Measurements from ENCODE around the gene TCF7L2.

The TCF7L2 gene

DNA sequence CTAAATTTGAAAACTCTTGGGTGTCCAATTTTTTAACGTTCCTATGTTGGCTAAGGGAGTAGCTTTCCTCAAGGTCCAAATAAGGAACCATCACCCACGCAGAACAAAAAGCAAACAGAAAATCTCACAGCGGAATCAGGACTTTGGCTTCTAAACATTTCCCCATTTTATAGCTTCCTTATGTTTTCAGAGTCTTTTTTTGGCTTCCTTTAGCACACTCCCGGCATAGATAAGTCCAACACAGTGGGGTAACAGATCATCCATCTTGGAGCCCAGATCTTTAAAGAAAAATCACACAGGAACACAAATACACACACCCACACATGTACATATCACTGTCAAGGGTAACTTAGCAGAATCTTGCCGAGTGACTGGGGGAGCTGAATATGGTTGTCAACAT, 4.2 kb upstream of the TCF7L2 start:
- intact Hi-C loops (cut with DNase I), result loop anchor here (10.0 kb wide), 1 partner anchor 221 kb away; no protein-coding TSS in a partner anchor
- no peak for DNase-seq

DNA sequence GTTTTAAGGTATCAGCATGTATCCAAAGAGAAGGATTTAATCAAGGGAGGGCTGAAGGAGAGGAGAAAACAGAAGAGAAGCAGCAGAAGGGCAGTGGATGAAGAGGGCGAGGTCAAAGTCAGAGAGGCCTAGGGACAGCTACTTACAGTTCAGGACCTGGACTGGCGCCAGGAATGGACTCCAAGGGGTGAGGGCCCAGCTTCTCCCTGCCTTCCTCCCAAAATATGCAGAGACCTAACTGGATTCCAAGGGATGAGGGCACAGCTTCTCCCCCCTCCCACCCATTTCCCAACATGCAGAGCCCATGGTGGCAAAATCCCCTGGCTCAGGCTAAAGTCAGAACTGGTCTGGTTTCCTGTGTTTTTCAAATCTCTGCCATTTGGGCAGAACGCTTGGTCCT, 3.4 kb upstream of the TCF7L2 start:
- intact Hi-C loops (cut with DNase I), result loop anchor here (10.0 kb wide), 1 partner anchor 222 kb away; no protein-coding TSS in a partner anchor
- no peak for DNase-seq

DNA sequence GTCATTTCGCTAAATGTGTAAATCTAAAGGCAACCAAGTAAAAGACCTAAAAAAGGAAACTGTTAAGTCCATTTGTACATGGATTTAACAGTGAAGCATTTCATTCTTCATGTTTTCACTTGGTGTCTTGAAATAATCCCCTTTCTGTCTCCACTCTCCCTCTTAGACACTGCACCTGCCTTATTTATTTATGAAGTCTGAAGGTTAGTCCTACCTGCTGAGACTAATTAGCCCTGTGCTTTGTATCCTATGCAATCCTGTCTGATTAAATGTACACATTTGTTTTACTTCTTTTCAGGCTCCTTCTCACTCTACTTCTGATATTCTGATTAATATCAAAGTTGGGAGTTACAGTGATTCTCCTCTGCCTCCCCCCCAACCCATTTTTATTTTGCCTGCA, 1.9 kb upstream of the TCF7L2 start:
- no peak for DNase-seq
- intact Hi-C loops (cut with DNase I), result loop anchor here (10.0 kb wide), 1 partner anchor 223 kb away; no protein-coding TSS in a partner anchor

DNA sequence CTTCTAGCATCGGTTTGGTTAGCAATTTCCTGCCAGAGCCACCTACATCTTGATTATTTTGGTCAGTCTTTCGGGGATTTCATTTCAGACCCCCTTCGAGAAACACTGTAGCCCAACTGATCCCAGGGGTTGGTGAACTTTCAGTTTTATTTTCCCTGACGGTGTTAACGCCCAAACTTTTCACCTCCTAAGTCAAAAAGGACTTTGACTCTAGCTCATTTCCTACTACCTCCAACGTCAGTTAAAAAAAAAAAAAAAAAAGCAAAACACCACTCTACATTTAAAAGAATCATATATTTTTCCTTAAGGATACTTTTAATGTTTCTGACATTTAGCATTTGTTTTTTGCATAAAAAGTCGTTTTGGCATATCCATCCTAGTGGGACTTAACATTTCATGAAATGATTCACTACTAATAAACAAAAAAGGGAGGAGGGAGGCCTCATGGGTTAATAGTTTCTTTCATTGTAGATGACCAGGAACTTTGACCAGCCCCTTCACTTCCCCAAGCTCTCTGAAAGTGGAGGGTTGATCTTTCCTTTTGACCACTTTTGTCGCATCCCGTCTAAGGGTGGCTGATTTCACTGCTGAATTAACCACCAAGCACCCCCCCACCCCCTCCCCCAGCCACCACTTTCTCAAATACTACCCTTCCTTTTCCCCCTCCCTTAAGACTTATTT, 764 bp upstream of the TCF7L2 start:
- intact Hi-C loops (cut with DNase I), result loop anchor here (10.0 kb wide), 1 partner anchor 224 kb away; no protein-coding TSS in a partner anchor
- DNase-seq, result no peak

DNA sequence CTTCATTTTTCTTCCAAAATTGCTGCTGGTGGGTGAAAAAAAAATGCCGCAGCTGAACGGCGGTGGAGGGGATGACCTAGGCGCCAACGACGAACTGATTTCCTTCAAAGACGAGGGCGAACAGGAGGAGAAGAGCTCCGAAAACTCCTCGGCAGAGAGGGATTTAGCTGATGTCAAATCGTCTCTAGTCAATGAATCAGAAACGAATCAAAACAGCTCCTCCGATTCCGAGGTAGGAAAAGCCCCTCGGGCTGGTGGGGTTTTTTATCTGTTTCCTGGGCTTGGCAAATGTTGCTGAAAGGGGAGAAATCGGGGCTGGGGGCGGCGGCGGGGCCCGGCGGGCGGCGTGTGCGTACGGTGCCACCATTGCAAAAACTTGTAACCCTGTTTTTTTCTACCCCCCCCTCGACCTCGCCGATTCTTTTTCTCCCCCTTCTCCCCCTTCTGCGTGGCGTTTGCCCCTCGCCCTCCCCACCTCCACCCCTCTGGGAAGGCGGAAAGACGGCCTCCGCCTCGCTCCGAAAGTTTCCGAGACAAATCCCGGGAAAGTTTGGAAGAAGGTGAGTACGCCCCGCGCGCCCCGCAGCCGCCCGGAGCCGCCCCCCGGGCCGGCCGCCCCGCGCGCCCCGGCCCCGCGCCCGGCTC, 789 bp downstream of the TCF7L2 start:
- intact Hi-C loops (cut with DNase I), result loop anchor here (2.0 to 5.0 kb wide), 2 partner anchors 108 to 176 kb away; no protein-coding TSS in a partner anchor
- peak in 1 of 10 donors; percentile 23 for DNase-seq

DNA sequence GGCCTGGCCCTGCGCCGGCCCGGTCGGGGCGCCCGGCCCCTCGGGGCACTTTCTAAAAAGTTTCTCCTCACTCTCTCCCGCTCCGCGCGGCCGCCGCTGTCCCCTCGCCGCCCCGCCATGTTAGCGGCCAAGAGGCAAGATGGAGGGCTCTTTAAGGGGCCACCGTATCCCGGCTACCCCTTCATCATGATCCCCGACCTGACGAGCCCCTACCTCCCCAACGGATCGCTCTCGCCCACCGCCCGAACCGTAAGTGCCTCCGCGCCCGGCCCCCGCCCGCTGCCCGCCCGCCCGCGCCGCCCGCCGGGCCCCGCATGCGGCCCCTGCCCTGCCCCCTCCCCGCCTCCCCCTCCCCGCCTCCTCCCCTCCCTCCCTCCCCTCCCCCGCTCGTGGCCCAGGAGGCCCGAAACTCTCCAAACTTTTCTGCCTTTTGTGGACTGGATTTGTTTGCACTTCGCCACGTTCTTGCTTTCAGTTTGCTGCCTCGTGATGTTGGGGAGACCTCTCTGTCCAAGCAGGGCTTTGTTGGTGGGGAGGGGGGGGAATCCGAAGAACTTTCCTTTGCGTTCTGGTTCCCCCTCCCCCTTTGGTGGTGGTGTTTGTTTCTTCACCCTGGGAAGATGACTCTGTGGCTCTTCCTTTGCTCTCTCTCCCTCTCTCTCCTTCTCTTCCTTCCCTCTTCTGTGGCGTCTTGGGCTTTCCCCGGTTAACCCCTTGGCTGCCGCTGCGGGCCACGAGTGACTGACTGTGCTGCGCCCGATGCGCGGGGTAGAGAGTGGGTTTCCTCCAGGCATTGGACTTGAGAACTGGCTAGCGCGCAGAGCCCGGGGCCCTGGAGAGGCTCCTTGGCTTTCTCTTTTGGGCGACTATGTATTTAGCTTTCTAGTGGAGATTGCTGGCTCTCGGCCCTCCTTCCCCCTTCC, 1.6 kb downstream of the TCF7L2 start:
- peak in 7 of 10 donors; percentile 17 to 90 (median 47) for DNase-seq
- intact Hi-C loops (cut with DNase I), result loop anchor here (2.0 to 5.0 kb wide), 2 partner anchors 107 to 176 kb away; no protein-coding TSS in a partner anchor

DNA sequence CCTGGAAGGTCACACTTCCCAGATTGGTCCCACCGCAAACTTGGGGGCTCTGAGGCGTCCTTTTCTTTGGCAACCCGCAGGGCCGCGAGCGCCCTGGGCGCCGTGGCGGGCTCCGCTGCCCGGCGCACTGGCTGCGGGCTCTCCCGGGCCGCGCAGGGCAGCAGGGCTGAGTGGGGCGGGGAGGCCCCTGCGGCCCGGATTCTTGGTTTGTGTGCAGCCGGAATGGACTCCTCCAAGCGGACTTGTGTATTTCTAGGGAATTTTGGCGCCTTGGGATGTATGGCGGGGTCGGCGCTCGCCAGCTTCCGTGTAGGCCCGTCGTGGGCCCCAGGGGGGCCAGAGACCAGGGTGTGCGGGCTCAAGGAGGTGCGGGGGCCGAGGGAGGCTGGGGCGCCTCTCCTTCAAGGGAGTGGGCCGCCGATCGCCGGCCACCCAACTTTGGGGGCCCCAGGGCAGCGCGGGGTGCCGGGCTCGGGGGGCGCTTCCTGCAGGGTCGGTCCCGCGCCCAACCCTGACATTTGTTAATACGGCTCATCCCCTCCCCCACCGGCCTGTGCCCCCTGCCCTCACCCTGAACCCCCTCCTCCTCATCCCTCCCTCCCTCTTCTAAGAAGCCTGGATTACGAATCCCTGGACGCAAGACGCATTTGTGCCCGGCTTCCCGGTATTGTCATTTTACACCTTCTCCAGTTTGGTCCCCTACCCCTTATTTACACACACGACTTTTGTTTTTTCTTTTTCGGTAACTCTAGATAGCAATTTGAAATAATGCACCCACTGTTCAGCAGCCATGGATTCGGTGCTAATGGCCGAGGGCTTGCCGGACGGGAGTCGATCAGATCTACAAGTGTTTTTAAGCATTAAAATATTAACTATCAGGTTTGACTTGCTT, 2.5 kb downstream of the TCF7L2 start:
- intact Hi-C loops (cut with DNase I), result loop anchor here (5.0 kb wide), 1 partner anchor 175 kb away; no protein-coding TSS in a partner anchor
- peak in 2 of 10 donors; percentile 38 to 81 for DNase-seq

DNA sequence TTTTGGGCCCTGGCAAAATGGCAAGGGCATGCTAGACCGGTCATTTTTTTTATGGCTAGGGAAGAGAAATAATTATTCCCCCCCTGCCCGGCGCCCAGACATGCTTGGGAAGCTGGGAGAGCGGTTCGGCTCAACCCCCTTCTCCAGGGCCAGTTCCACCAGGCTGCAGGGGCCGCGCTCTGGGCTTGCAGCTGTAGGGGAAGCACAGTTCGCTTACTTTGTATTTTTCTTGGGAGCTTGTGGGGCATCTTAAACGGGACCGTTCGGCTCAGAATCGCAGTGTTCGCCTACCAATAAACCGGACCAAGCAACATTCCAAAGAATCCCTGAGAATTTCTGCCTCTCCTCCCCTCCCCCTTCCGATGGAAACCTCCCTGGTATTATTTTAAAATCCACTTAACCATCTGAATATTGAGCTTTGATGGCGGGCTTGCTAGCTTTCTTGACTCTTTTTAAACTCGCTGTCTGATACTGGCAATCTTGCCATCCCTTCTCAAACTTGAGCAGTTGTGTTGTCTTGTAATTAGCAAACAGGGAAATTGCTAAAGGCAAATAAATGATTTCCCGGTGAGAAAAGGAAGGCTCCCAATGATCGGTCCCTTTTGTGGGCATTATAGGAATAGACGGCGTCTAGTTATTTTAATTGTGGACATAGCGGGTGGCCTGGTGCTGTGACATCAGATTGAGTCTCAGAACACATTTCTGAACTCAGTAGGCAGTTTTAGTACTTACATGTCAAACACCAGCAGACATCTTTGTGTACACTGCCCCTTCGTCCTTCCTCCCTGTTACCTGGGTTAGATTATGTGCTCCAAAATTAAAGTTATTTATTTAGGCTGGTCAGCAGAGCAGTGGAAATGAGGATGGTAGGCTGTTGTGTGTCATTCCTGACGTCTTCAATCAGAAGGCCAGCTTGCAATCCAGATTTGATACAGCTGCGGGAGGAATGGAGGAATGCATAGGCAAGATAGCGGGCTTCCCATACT, 3.4 kb downstream of the TCF7L2 start:
- intact Hi-C loops (cut with DNase I), result loop anchor here (5.0 kb wide), 1 partner anchor 174 kb away; no protein-coding TSS in a partner anchor
- DNase-seq, result peak in 5 of 10 donors; percentile 15 to 62 (median 22)

DNA sequence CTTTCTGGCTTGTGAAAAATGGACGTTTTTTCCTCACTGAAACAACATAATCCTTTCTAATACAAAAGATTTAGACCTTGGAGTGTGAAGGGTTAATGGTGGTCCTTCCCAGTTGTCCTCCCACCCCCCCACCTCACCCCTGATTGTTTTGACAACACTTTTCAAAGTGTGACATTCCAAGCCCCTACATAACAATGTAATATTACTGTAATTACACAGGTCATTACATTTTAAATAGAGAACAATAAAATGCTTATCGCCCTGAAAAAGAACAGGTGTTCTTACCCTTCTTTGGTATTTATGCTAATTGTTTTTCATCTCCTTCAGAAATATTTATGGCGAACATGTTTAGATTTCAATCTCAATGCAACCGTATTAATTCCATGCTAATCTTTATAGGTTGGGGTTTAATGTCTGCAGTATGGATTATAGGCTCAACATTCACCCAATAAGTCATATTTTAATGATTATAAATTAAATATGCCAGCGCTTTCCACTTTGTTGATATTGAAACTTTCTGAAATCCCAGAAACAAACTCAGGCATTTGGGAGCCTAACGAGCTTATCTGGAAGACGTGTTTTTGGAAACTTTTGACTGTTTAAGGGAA, 5.0 kb downstream of the TCF7L2 start:
- no peak for DNase-seq
- intact Hi-C loops (cut with DNase I), result loop anchor here (5.0 kb wide), 2 partner anchors 47 to 172 kb away; no protein-coding TSS in a partner anchor

DNA sequence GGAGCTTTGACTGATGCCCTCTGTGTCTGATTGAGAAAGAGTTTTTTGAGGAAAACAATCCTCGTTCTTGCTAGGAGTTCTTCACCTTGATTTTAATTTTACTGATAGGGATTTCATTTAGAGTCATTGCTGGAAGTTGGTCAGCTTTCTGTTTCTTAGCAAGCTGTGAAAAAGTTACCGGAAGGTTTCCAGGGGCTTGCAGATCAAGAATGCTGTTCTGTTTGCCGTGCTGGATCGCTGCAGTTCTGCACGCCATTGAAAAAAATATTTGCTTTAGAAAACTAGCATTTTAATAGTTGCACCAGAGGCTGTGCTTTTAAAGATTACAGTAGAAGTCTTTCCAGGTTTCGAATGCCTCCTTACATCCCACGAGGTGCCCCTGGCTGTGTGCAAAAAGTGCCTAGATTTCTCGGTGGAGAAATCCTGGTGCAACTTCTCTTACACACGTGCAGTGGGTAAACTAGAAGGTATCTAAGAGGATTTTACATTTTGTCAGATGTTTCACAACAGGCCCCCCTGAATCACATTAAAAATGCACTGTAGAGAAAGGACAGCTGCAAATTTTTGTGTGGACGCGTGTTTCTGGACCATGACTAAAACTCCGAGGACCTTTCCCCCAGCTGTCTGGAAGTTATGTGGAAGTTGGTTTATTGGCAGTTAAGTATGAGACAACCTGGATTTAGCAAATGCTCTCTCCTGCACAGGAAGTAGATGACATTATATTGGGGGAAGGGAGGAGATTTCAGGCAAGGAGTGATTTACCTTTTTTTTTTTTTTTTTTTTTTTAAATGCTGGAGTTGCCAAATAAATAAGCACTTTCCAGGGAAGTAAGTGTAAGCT, 5.8 kb downstream of the TCF7L2 start:
- intact Hi-C loops (cut with DNase I), result loop anchor here (5.0 kb wide), 1 partner anchor 46 kb away; no protein-coding TSS in a partner anchor
- DNase-seq, result no peak

DNA sequence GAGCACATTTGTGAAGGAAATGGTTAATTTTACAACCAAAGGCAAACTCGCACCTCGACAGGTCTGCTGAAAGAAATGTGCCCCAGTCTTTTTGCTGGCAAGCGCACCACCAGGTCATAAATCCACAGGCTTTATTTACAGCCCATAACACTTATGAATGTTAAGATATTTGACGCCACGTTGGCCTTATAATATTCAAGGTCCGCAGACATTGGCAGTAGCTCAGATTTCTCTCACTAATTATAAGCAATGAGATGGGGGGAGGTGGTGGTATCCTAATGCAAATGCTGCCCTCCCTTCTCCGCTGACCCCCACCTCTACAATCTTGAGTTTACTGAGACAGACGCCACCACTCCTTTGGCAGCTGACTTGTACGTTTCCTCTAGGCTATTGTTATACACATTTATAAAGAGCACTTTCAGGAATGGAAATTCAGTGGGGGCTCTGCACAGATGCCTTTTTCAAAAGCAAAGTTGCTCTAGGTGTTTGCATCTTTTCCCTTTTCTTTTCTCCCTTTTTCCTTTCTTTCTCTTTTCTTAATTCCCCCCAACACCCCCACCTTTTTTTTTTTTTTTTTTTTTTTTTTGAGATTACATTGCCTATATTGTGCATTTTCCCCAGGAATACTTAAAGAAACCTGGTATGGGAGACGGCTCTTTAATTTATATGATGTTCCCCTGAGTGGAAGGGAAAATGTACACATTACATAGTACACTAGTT, 6.7 kb downstream of the TCF7L2 start:
- intact Hi-C loops (cut with DNase I), result loop anchor here (5.0 kb wide), 1 partner anchor 46 kb away; no protein-coding TSS in a partner anchor
- DNase-seq, result peak in 1 of 10 donors; percentile 31

DNA sequence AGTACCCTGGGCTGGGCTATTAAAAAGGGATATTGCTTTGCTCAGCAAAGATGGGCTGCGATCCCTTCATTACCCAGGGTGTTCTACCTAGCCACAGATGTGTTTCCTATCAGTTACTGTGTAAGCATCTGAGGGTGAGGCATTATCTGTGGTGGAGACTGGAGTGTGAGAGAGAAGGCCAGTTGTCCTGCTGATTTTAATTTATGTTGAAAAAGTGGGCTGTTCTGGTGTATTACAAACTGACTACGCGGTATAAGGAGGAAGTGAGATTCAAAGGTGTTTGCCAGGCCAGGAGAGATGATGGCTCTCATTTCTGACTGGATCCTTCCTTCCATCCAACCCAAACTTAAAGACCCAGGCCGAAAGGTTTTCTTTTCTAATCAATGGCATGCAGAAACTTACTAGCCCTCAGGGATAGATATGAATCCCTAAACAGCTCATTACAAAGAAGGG, 7.6 kb downstream of the TCF7L2 start:
- no peak for DNase-seq
- intact Hi-C loops (cut with DNase I), result loop anchor here (5.0 kb wide), 1 partner anchor 45 kb away; no protein-coding TSS in a partner anchor

DNA sequence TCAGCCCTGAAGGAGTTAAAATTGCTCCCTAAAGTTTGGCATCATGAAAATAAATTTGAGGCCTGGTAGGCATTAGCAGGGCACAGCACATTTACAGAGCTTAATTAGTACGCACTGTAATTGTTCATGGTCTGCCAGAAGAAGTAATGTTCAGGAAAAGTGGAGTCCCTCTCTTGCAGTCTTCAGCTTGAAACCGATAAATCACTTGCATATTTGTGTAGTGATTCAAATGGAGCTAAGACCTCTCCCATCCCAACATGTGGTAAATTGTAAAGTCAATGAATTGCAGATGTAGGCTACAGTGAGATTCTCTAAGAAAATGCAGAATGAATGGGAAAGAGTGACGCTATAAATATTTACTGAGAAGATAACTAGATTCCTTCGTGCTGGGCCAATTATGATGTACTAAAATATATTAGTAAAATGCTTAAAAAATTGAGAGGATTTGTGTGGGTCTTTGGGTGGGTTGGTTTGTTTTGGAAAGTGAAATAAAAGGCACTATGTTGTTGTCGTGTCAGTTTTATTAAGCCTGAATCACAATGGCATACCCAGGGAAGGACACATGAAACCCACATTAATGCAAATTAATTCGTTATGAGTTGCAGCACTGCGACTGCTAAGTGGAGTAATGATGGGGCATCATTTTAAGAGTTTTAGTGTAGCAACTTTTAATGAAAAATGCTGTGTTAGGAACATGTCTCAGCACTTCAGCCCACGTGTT, 8.4 kb downstream of the TCF7L2 start:
- intact Hi-C loops (cut with DNase I), result loop anchor here (5.0 kb wide), 1 partner anchor 44 kb away; no protein-coding TSS in a partner anchor
- no peak for DNase-seq

DNA sequence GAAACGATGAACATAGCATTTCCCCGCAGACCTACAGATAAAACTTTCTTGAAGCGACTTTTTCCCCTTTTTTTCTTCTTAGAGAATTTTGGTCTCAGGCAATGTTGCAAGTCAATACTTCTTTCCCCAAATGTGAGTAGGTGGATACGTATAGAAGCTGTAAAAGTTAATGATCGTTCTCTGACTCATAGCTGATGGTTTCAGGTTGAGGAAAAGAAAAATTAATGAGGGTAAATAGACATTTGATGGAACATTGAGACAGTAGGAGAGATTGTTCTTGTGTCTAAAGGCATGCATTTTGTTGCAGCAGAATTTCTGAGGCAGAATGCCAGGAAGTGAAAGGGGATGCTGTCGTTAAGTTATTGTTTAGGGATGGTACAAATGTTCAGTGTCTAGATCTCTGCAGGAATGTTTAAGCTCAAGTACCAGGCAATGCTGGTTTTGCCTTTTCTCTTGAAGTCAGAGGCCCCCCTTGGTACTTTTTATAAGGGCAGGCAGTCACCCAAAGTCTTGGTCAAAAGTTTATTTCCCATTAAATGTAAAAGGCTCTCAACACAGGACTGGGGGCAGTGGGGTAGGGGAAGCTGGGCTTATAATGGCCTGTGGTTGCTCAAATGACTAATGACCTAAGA, 9.3 kb downstream of the TCF7L2 start:
- intact Hi-C loops (cut with DNase I), result loop anchor here (5.0 kb wide), 1 partner anchor 43 kb away; no protein-coding TSS in a partner anchor
- DNase-seq, result no peak

All from posterior cingulate gyrus (tissue), 11 donors.